ENCODE data around the gene ZNF462.

GRCh38 chr9:107049046-107049802, 186.3 kb downstream of the ZNF462 start:
- no peak for TF ChIP-seq CTCF (IDR thresholded peaks at IDR 0.05; ENCODE audit: low read depth, low read length)
- TF ChIP-seq POLR2A (IDR thresholded peaks at IDR 0.05; ENCODE audit: extremely low read depth, insufficient read length), result no peak
- no peak for TF ChIP-seq MAX (IDR thresholded peaks at IDR 0.05; ENCODE audit: low read depth, low read length)
- TF ChIP-seq MYC (IDR thresholded peaks at IDR 0.05; ENCODE audit: low read depth, low read length), result no peak

Data from NB4 (cell line).